ENCODE measurements around the gene GPLD1. TPM values are rescaled to one million over a fixed set of nuclear protein-coding genes. Genes with fewer than 3 reads are reported as not detected.

Gene GPLD1
- total and polyA plus RNA-seq, 2 donors from 2014 or later, result 0.41 to 0.94 TPM

DNA sequence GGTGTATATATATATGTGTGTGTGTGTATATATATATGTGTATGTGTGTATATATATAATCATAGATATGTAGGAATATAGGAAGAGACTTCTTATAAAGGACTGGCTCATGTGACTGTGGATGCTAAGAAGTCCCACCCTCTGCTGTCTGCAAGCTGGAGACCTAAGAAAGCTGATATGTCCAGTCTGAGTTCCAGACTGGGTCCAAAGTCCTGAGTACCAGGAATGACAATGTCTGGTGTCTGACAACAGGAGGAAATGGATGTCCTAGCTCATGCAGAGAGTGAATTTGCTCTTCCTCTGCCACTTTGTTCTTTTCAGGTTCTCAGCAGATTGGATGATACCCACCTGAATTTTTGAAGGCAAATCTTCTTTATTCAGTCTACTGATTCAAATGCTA is 12.5 kb upstream of the GPLD1 start:
- intact Hi-C loops (cut with DNase I), result no loop called here

DNA sequence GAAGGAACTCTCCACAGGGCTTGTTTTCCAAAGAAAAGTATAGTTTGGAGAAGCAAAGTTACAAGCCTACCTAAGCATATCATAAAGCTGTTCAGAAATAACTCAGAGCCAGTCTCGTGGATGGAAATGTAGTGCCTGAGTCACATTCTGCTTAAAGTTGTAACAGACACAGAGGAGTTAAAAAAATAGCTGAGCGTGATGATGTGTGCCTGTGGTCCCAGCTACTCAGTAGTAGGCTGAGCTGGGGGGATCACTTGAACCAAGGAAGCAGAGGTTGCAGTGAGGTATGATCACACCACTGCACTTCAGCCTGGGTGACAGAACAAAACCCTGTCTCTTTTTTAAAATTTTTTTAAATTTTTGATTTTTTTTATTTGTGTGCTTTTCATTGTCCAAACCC is 12.0 kb upstream of the GPLD1 start:
- Histone ChIP-seq H3K27me3 (ENCODE audit: control insufficient read depth, insufficient read depth, low read length) (no peaks in the 10 kb centered on the region), H3K27ac (ENCODE audit: low read depth in 2 of 2, low read length in 2 of 2) (no peak overlapping the region), H3K4me1 (ENCODE audit: control insufficient read depth in 2 of 3, insufficient read depth in 2 of 3, low read depth in 1 of 3, low read length in 3 of 3) (peaks cover 0 to 3% (median 0%) of the 10 kb centered on the region in 3 donors), H3K36me3 (ENCODE audit: control insufficient read depth in 2 of 3, insufficient read depth in 3 of 3, low read length in 3 of 3) (peaks cover 0 to 5% (median 2%) of the 10 kb centered on the region in 3 donors), H3K9ac (ENCODE audit: low read length in 3 of 3) (no peak overlapping the region), H3K9me3 (ENCODE audit: control insufficient read depth in 2 of 3, insufficient read depth in 1 of 3, low read length in 3 of 3) (no peaks in the 10 kb centered on the region), H3K4me3 (ENCODE audit: low read length in 3 of 3) (no peak overlapping the region)
- no peak for FAIRE-seq
- intact Hi-C loops (cut with DNase I), result no loop called here
- no peak for DNase-seq
- TF ChIP-seq, protein P1, sequence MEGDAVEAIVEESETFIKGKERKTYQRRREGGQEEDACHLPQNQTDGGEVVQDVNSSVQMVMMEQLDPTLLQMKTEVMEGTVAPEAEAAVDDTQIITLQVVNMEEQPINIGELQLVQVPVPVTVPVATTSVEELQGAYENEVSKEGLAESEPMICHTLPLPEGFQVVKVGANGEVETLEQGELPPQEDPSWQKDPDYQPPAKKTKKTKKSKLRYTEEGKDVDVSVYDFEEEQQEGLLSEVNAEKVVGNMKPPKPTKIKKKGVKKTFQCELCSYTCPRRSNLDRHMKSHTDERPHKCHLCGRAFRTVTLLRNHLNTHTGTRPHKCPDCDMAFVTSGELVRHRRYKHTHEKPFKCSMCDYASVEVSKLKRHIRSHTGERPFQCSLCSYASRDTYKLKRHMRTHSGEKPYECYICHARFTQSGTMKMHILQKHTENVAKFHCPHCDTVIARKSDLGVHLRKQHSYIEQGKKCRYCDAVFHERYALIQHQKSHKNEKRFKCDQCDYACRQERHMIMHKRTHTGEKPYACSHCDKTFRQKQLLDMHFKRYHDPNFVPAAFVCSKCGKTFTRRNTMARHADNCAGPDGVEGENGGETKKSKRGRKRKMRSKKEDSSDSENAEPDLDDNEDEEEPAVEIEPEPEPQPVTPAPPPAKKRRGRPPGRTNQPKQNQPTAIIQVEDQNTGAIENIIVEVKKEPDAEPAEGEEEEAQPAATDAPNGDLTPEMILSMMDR (IDR thresholded peaks at IDR 0.05; ENCODE audit: borderline replicate concordance, extremely low read depth, insufficient read depth), result no peak

More for the DNA sequence above, 12.5 kb upstream of the GPLD1 start:
- TF ChIP-seq, protein P1 (IDR thresholded peaks at IDR 0.05; ENCODE audit: borderline replicate concordance, extremely low read depth, insufficient read depth), result no peak
- FAIRE-seq, result no peak
- Histone ChIP-seq H3K9me3 (ENCODE audit: control insufficient read depth in 2 of 3, insufficient read depth in 1 of 3, low read length in 3 of 3) (no peaks in the 10 kb centered on the region), H3K4me3 (ENCODE audit: low read length in 3 of 3) (no peak overlapping the region), H3K9ac (ENCODE audit: low read length in 3 of 3) (no peak overlapping the region), H3K4me1 (ENCODE audit: control insufficient read depth in 2 of 3, insufficient read depth in 2 of 3, low read depth in 1 of 3, low read length in 3 of 3) (peaks cover 0 to 3% (median 0%) of the 10 kb centered on the region in 3 donors), H3K27me3 (ENCODE audit: control insufficient read depth, insufficient read depth, low read length) (no peaks in the 10 kb centered on the region), H3K27ac (ENCODE audit: low read depth in 2 of 2, low read length in 2 of 2) (no peak overlapping the region), H3K36me3 (ENCODE audit: control insufficient read depth in 2 of 3, insufficient read depth in 3 of 3, low read length in 3 of 3) (peaks cover 2 to 5% (median 2%) of the 10 kb centered on the region in 3 donors)
- DNase-seq, result peak in 1 of 5 donors; percentile 15

DNA sequence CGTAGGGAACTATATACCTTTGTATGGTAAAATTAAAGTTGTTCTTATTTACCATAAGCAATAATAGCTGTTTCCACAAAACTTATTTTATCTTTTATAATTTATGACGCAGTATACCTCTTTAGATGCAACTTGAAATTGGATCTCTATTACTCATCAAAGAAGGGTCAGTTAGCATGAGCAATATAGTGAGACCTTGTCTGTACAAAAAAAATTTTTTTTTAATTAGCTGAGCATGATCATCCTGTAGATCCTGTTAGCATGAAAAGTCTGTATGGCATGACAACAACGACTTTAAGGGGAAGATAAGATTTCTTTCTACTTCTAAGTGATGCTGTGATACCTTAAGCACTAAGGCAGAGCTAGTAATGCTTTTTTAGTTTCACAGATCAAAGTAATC is 11.3 kb upstream of the GPLD1 start:
- no peaks in the 10 kb centered on the region for H3K27me3 ChIP-seq (ENCODE audit: control insufficient read depth, insufficient read depth, low read length)
- intact Hi-C loops (cut with DNase I), result no loop called here
- H3K36me3 ChIP-seq (ENCODE audit: control insufficient read depth in 2 of 3, insufficient read depth in 3 of 3, low read length in 3 of 3), result peaks cover 0 to 5% (median 2%) of the 10 kb centered on the region in 3 donors
- H3K27ac ChIP-seq (ENCODE audit: low read depth in 2 of 2, low read length in 2 of 2), result no peak overlapping the region
- H3K9ac ChIP-seq (ENCODE audit: low read length in 3 of 3), result no peak overlapping the region
- no peak for DNase-seq
- no peak overlapping the region for H3K4me3 ChIP-seq (ENCODE audit: low read length in 3 of 3)
- TF ChIP-seq, protein P1 (IDR thresholded peaks at IDR 0.05; ENCODE audit: borderline replicate concordance, extremely low read depth, insufficient read depth), result no peak
- no peak for FAIRE-seq
- H3K9me3 ChIP-seq (ENCODE audit: control insufficient read depth in 2 of 3, insufficient read depth in 1 of 3, low read length in 3 of 3), result no peaks in the 10 kb centered on the region
- H3K4me1 ChIP-seq (ENCODE audit: control insufficient read depth in 2 of 3, insufficient read depth in 2 of 3, low read depth in 1 of 3, low read length in 3 of 3), result peaks cover 0 to 8% (median 0%) of the 10 kb centered on the region in 3 donors
